HG02840 (cell line): ENCODE measurements around the gene FAM53B.

Experiments
- ATAC-seq: cut with Tn5 transposase; IDR thresholded peaks from one replicate; pipeline ENCODE4 v1.9.1; 2021; ENCODE audit warnings: mild to moderate bottlenecking, moderate library complexity, moderate number of reproducible peaks; ENCODE audit not compliant: unreplicated experiment, low FRiP score

FAM53B gene

DNA sequence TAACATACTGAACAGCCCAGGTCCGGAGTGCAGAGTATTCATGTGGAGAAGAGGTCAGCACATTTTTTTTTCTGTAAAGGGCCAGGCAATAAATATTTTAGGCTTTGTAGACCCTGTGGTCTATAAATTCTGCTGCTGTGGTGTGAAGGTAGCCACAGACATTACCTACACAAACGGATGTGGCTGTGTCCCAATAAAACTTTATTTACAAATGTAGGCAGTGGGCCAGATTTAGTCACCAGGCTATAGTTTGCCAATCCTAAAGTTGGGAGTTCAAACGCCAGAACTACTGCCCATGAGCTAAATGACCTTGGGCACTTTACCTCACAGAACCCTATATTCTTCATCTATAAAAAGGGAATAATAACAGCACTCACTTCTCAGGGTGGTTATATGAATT lies 13.4 kb downstream of the FAM53B start:
- no peak for ATAC-seq

DNA sequence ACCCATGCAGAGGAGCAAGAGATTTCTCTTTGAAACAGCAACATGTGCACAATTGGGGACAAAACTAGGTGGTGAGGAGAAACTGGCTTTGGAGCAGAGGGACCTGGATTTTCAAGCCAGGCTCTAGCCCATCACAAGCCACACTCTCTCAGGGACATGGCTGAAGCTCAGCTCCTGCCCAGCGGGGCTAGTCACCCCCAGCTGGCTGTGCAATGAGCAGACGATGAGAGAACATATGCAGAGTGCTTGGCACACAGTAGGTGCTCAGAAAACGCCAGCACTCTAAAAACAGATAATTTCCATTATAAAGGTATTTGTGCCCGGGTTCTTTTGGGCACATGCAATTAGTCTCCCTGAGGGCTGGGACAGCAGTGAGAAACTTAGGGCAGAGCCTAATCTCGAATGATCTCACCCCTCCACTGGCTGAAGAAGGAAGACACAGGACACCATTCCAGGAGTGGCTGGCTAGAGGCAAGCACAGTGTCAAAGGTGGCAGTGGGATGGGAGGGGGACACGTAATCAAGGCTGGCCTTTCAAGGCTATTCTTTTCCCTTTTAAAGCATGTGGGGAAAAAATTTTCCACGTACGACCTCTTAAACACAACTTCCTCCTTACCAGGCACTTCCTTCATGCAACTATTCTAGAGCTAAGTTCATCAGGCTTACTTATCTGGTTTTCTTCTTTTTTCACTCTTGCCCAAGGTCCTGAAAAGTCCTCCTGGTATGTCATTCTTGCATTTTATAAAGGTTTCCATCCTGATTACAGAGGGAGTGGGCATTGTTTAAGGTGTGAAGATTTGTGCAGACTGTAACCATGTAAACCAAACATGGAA lies 15.1 kb downstream of the FAM53B start:
- ATAC-seq: no peak

DNA sequence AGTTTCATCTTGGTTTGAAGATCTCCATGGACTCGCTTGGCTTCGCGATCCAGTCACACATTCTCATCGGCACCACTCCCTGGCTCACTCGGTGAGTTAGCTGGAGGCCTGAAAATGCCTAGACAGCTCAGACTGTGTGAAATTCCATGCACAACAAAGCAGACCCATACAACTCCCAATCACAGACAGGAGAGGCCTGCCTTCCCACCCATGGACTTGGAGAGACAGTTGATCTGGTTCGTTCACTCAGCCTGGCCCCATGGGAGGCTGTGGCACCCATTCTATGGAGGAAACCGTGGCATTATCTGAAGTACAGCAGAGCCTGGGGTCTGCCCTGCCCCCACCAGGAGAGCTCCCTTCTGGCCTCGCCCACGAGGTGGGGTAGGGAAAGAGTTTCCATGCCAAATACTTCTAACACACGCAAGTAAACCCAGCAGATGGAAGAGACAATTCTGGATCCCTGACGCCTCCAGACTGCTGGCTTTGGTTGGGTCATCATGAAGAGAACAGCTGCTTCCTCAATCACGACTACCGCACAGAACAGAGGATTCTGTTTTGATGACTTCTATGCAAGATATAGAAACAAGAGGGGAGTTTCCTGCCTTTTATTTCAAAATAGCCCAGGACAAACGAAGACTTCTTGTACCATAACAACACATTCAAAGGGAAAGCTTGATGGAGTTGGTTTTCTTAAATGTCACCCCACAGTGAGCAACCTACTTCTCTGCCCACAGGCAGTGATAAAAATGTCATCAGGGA lies 15.9 kb downstream of the FAM53B start:
- ATAC-seq: no peak

DNA sequence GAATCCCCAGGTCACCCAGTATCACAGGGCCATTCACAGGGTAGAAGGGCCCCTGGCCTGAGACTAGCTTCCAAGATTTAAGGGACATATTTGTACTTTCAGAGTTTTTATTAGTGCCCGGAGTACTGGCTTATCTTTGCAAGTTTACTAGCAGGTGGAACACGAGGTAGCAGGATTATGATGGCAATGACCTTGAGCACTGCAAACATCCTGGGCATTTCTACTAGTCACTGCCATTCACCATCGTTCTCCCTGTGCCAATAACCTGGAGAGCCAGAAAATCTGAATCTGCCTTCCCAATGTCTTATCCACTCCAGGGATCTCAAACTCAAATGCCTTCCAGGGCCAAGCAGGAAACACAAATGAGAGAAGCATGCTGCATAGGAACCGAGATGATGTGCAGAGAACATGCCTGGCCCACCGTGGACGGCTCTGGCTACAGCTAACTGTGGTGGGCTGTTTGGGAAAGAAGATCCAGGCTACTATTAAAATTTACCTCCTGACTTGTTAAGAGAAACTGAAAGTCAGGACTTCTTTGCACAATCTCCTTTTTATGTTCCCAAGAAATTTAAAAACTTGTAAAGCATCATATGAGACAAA lies 16.7 kb downstream of the FAM53B start:
- ATAC-seq: no peak

DNA sequence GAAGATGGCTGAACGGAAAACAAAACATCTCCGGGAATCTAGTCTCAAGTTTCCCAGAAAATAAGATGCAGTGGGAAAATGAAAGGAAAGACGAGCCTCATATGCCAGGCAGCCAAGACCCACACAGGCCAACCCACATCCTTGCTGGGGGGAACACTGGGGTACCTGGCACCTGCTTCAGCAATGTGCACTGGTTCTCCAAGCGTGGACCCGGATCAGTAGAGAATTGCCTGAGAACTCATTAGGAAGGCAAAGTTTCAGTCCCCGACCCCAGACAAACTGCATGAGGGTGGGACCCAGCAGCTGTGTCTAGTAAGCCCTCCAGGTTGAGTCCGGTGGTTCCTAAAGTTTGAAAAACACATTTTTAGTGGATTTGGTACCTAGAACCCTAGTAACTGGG lies 18.4 kb downstream of the FAM53B start:
- ATAC-seq: no peak

DNA sequence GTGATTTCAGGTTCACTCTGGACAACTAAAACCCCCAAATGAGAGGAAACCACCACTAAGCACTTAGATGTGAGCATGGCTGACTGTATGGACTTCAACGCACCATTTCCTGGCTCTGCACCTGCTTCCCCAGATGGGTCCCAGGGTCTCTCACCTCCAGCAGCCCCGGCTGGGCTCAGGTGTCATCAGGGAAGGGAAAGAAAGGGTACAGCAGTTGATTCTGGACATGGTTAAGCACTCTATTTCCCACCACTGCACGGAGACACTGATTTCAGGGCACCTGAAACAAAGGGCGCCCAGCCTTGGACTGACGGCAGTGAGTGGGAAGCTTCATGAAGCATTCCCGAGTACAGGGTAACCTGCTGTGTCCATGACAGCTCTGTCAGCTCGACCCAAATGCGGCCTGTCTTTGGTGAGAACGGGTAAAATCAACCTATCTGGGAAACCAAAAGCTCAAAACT lies 19.0 kb downstream of the FAM53B start:
- ATAC-seq: no peak

DNA sequence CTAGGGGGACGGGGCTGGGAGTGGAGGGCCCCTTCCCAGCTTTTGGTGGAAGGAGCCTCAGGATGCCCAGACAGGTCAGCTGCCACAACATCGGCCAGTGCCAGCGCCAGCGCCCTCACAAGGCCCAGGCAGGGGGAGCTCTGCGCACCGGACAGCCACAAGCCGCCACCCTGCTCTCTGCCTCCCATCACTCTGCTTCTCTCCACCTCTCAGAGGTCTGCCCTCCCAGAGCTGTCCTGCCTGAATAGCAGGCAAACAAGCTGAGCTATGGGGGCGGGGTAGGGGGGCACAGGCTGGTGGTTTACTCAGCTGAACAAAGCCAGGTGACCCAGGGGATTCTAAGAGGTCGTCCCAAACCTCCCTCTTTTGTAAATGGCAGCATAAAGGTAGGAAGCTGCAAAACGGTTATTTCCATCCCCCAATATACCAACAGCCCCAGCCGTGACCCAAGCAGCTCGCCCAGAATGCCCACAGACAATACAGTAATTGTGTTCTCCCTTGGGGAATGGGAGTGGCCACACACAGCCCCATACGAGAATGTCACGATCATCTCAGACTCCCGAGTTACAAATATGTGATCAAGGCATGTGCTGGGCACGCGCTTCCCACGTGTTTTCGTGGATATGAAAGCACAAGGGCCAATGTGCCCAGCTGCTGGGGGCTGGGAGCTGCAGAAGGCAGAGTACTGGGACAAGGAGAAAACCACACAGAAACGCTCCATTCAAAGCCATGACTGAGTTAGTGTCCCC lies 19.7 kb downstream of the FAM53B start:
- ATAC-seq: no peak

DNA sequence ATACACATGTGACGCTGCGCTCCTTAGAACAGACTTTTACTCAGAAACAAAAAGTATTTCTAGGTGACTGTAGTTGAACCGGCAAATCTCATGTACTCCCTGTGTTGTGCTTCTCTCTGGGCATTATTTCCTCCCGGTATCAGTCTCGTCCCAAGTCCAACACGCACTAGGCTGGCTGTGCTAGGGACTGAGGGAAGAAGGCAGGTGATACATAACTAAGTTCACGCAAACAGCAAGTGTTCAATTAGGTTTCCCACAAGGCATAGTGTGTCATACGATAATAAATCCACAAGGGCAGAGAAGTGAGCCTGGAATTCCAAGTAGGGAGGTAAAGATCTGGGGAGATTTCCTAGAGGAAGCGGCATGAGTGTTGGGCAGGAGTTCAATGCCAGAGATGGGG lies 20.4 kb downstream of the FAM53B start:
- ATAC-seq: no peak

DNA sequence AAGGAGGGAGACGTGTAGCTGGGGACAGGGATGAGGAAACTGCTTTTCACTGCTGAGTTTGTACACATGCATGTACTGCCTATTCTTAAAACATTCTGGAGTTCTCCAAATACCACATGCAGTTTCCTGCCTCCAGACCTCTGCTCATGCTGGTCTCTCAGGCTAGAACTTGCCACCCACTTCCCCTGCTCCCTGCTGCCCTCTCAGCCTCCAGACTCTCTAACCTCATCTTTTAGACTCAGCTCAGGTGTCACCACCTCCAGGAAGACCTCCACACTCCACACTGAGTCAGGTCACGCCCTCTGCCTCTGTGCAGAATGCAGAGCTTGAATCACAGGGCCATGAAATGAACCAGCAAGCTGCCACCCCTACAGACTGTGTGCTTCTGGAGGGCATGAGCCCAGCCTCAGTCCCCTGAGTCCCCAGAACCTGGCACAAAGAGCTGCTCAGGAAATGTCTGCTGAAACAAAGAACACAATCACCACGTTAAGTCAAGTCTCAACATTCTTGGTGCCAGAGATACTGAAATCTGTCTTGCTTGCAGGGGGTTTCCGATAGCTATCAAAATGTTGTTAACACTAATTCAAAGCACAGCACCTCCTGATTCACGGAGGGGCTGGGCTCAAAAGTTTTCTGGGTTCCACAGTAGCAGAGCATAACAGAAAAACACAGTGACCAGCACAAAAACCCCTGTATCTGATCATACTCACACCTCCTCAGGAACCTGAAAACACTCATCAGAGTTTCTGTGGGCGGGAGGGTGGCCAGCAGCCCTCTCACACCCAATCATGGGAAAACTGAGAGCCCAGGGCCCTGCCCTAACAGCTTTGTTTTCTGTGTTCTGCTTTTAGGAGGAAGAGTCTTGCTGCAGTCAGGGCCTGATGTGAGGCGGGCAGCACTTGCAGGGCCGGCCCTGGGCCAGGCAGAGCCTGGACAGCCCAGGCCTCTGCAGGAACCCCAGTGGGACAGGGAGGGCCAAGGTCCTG lies 21.1 kb downstream of the FAM53B start:
- ATAC-seq: peak; percentile 68

DNA sequence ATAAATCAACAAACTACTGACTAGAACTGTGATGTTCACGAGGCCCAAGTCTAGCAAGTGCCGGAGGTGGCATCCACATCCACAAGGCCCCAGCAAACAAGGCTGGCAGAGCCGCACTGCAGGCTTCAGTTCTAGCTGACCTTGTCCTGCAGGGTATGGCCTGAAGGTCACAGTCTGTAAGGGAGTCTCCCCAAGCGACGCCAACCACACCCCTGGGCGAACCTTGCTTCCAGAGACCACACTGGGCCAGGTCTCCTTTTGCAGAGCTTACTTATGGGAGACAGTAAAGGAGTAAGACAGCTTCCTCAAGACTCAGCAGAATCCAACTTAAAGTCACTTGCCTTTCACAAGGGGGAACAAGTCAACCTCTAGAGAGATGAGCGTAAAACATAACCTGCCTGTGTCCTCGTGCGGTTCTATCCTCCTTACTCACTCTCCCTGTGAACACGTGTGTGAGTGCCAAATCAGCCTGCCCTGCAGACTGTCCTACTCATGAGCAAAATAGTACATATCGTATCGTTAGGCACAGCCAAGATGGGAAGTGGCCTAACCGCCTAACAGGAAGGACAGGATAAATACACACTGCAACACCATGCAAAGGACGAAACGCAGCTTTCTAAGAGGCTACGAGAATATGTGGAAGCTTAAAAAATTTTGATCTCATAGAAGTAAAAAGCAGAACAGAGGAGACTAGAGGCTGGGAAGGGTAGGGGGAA lies 22.7 kb downstream of the FAM53B start:
- ATAC-seq: no peak

DNA sequence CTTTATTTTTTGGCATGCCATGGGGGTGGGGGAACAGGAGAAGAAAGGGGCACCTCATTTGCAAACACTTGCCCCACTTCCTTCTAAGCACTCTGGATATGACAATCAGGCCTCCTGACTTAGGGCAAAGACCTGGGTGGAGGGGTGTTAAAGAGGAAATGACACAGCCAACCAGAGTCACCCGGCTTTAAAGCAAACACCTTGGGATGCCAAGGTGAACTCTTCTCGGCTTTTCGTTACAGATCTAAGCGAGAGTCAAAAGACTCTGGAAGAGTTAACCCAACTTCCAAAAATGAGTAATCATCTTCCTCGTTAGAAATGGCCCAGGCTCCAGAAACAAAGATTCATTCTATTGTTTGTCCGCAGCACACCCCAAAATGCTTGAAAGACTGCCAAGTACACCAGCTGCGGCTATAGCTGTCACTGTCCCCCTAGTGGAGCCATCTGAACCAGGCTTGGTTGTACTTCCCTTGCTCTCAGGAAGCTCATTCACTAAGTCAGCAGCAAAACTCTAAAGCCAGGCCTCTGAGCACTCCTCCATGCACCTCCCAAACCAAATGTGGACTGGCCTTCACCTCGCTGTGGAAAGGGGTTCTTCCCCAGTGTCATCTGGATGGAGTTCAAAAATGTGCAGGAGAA lies 24.8 kb downstream of the FAM53B start:
- peak; percentile 46 for ATAC-seq

DNA sequence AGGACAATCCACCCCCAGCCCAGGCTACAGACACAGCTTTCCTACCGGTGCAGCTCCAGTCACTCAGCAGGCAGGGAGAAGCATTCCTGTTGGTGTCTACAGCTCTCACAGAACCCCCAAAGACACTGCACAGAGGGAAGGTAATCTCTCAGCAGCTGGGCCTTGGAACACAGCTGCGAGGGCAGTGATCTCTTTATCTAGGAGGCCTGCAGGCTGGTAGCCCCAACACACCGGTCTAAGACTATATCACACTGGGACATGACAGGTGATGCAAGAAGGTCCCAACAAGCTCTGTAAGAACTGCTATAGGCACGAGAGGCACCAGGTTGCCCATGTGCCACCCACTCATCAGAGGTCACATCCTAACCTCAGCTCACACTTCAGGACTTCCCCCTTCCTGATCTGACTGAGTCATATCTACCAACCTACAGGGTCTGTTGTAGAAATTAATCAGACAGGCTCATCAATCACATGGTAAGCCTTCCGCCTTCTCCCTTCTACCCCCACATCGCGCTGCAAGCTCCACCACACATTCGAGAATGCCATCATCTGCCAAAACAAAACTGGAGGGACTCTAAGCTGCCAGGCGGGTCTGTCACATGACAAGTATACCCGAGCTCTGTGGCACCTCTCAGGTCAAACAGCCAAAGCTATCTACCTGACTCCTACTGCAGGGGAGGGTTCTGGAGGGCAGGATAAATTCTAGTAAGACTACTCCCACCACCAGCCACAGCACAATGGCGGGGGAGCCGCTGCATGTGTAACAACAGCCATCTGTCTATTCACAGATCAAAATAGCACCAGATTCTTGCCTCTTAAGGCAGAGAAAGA lies 26.1 kb downstream of the FAM53B start:
- ATAC-seq: peak; percentile 41

DNA sequence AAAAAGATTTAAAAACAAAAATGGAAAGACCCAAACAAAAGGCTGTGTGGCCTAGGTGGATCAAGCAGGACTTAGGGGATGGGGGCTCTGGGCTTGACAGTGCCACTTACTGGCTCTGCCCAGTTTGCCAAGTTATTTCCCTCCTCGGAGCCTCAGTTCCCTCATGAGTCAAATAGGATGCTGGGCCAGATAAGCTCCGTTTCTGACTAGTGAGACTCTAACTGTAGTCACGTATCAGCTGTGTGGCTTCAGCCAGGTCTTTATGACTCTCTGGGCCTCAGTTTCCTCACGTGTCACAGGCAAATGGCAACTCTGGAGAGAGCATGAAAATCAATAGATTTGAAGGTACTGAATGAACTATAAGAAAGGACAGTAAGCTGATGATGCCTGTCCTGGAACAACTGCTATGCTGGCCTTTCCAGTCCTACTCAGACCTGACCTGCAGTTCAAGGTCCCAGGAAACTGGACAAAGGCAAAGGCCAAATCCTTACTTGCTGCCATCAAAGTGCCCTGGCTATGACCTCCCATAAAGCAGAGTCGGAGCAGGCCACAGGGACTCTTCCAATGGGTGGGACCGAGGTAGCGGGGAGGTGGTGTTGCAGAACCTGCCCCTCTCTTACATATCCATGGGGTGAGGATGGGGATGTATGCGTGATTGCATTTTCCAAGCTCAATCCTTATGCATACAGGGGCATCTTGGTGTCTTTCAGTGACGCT lies 27.0 kb downstream of the FAM53B start:
- ATAC-seq: no peak

DNA sequence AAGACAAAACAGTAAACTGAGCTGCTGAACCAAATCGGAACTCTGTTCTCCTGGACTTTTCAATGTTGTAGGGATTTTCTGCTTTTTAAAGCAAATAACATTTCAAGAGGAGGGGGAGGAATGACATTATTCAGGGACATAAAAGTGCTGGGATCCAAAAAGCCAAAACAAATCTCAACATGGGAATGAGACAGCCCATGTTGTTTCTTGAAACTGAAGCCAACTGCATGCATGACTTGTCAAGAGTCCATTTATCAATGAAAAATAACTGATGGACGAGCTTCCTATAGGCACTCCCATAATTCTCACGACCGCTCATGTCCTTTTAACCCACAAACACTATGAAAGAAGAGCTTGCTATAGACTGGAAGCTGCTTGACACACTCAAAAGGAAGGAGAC lies 27.8 kb downstream of the FAM53B start:
- no peak for ATAC-seq

DNA sequence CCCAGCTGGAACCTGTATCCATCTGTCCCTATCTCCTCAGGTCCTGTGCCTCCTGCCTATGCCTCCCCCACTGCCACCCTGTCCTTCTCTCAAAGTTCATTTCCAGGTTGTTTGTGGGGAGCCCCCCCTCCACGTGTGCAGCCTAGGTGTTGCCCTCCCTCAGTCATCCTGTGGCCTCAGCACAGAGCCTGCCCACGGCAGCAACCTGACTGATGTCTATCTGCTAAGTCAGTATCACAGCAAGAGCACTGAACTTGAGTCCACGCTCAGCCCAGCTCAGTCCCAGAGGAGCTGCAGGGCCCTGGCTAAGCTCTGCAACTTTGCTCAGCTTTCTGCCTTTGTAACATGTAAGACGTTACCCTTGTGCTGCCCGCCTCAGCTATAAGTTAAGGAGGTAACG lies 28.7 kb downstream of the FAM53B start:
- ATAC-seq: no peak

DNA sequence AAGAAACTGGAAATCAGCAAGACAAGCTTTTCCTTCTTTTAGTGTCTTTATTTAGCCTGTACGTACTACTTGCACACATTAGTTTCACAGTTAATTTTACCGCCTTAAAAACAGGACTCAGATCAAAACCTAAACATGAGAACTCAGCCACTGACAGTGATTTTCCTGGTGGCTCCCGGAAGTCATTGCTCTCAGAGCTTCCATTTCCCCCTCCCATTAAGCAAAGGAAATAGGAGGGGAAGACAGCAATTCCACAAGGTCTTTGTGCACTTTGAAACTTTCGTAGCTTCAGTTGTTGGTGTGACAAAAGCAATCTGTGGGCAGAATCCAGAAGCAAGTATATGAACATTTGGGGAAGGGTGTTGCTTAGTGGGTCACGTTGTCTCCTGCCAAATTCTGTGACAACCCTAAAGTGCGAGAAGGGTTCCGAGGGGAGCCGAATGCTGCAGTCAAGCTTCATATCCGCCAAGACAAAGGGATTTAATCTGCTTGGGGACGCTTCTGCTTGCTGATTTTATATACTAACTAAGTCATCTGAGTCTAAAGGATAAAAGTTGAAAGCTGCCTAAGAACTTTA lies 30.4 kb downstream of the FAM53B start:
- ATAC-seq: no peak
